ENCODE measurements around the gene ANXA3.

DNA sequence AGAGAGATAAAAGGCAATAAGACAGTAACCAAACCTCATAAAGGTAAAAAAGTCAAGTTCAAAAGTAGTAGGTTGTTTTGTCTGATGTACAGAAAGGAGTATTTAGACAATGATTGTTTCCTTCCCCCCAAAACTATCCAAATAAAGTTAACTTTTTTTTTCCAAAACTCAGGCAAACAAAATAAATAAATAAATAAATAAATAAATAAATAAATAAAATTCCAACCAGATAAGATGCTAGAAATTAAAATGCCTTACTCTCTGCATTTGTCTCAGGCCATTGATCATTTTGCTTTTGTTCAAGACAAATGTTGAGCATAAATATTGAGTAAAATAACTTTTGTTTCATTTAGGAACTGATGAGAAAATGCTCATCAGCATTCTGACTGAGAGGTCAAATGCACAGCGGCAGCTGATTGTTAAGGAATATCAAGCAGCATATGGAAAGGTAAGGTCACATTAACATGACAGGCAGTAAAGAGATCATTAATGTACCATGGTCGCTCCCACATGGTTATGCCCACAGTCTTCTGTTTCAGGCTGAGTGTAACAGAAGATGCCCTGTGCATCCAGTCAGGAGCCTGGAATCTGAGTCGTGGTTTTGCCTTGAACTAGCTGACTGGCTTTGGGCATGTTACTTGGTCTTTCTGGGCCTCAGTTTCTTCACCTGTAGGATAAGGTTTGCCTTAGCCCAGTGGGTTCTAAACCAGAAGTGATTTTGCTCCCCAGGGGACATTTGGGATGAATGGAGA lies 27.3 kb downstream of the ANXA3 start:
- TF ChIP-seq, protein P1, sequence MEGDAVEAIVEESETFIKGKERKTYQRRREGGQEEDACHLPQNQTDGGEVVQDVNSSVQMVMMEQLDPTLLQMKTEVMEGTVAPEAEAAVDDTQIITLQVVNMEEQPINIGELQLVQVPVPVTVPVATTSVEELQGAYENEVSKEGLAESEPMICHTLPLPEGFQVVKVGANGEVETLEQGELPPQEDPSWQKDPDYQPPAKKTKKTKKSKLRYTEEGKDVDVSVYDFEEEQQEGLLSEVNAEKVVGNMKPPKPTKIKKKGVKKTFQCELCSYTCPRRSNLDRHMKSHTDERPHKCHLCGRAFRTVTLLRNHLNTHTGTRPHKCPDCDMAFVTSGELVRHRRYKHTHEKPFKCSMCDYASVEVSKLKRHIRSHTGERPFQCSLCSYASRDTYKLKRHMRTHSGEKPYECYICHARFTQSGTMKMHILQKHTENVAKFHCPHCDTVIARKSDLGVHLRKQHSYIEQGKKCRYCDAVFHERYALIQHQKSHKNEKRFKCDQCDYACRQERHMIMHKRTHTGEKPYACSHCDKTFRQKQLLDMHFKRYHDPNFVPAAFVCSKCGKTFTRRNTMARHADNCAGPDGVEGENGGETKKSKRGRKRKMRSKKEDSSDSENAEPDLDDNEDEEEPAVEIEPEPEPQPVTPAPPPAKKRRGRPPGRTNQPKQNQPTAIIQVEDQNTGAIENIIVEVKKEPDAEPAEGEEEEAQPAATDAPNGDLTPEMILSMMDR (IDR thresholded peaks at IDR 0.05 in 8 of 11, conservative IDR thresholded peaks at IDR 0.05 in 3 of 11): no peak
- no peak for TF ChIP-seq POLR2A (IDR thresholded peaks at IDR 0.05)
- no peak for TF ChIP-seq POLR2AphosphoS5 (IDR thresholded peaks at IDR 0.05)
